CD4-positive, alpha-beta T cell treated with Interleukin-2 at 100 ng/mL for 4 hours (primary cell): Measurements from ENCODE around the gene MAEA.
"Not testable (repeated sequence)": the region's sequence is repeated elsewhere in the genome, so short reads cannot be mapped to it uniquely, and the experiment has no call there.

Experiments used
- DNase-seq: peaks from one replicate; pipeline ENCODE4 v3.0.0-alpha.2; 2020; ENCODE audit warnings: low spot score

The MAEA gene

GRCh38 chr4:1279253-1279652 lies 10.4 kb upstream of the MAEA start:
- no peak for DNase-seq

GRCh38 chr4:1283711-1284110 lies 6.0 kb upstream of the MAEA start:
- no peak for DNase-seq

GRCh38 chr4:1285151-1285789 lies 4.4 kb upstream of the MAEA start:
- no peak for DNase-seq

GRCh38 chr4:1285790-1286553 lies 3.7 kb upstream of the MAEA start:
- DNase-seq = peak; percentile 39

GRCh38 chr4:1288786-1289185 lies 905 bp upstream of the MAEA start:
- DNase-seq = no peak

- DNase-seq = no peak
These were observed 680 bp downstream of the MAEA start for GRCh38 chr4:1290165-1290977.

GRCh38 chr4:1291091-1291490 lies 1.4 kb downstream of the MAEA start:
- no peak for DNase-seq

- no peak for DNase-seq
These were observed 2.5 kb downstream of the MAEA start for GRCh38 chr4:1291996-1292702.

- DNase-seq = not testable (repeated sequence)
These were observed 3.0 kb downstream of the MAEA start for GRCh38 chr4:1292703-1293011.

GRCh38 chr4:1293531-1293941 lies 3.8 kb downstream of the MAEA start:
- DNase-seq = no peak

- DNase-seq = no peak
These were observed 4.3 kb downstream of the MAEA start for GRCh38 chr4:1293991-1294390.

- DNase-seq = no peak
These were observed 4.7 kb downstream of the MAEA start for GRCh38 chr4:1294424-1294823.

GRCh38 chr4:1294891-1295290 lies 5.2 kb downstream of the MAEA start:
- no peak for DNase-seq

- DNase-seq = no peak
These were observed 5.8 kb downstream of the MAEA start for GRCh38 chr4:1295405-1296055.

- no peak for DNase-seq
These were observed 6.8 kb downstream of the MAEA start for GRCh38 chr4:1296324-1297022.

GRCh38 chr4:1297023-1297395 lies 7.3 kb downstream of the MAEA start:
- DNase-seq = no peak

GRCh38 chr4:1297456-1298325 lies 8.0 kb downstream of the MAEA start:
- DNase-seq = no peak

GRCh38 chr4:1298461-1298860 lies 8.8 kb downstream of the MAEA start:
- DNase-seq = no peak

- no peak for DNase-seq
These were observed 9.7 kb downstream of the MAEA start for GRCh38 chr4:1299301-1299860.
